Omental fat pad (tissue), 4 donors: ENCODE results near the gene KIAA2012. TPM values are rescaled to one million over a fixed set of nuclear protein-coding genes. Genes with fewer than 3 reads are reported as not detected.
A peak's percentile ranks its signal among the peaks of the same experiment; 100 is the strongest.

Source experiments
- ATAC-seq: fragments of 150-250 bp; one replicate; pipeline ENCODE4 v1.9.1; 2016; ENCODE audit warnings: mild to moderate bottlenecking, moderate library complexity; ENCODE audit not compliant: low FRiP score
- DNase-seq: peaks from one replicate; pipeline ENCODE4 v3.0.0-alpha.2; 2019; ENCODE audit warnings: low spot score
- CTCF ChIP-seq, 3 donors: fragments of 450-650 bp; IDR thresholded peaks; one replicate each; pipeline ENCODE4 v1.5.1; 2016 to 2017; ENCODE audit warnings: antibody characterized with exemption in 3 of 3, mild to moderate bottlenecking in 3 of 3, moderate library complexity in 2 of 3
- total RNA-seq, 4 donors: library from RNA; depleted of rRNA; stranded (reverse); fragments of >200 nt; gene quantifications; one replicate each; pipeline ENCODE4 v1.1.0, GENCODE V29; 2016

KIAA2012 gene
- total RNA-seq, 4 donors from 2014 or later = 0.06 to 0.09 TPM; not detected in 2

GRCh38 chr2:202044777-202045176 lies 28.3 kb upstream of the KIAA2012 start:
- no peak for DNase-seq

GRCh38 chr2:202046572-202046971 lies 26.5 kb upstream of the KIAA2012 start:
- ATAC-seq (no peak), DNase-seq (no peak)
- TF ChIP-seq CTCF (IDR thresholded peaks at IDR 0.05) = no peak

More at GRCh38 chr2:202044777-202045176, 28.3 kb upstream of the KIAA2012 start:
- no peak for ATAC-seq
- TF ChIP-seq CTCF (IDR thresholded peaks at IDR 0.05) = no peak

- no peak for TF ChIP-seq CTCF (IDR thresholded peaks at IDR 0.05)
- no peak for ATAC-seq
- DNase-seq = no peak
These were observed 23.8 kb upstream of the KIAA2012 start for GRCh38 chr2:202049092-202049728.

GRCh38 chr2:202049840-202050239 lies 23.2 kb upstream of the KIAA2012 start:
- DNase-seq = no peak
- no peak for ATAC-seq

GRCh38 chr2:202050652-202051051 lies 22.4 kb upstream of the KIAA2012 start:
- ATAC-seq (peak; percentile 50), DNase-seq (no peak)
- TF ChIP-seq CTCF (IDR thresholded peaks at IDR 0.05) = no peak

More at GRCh38 chr2:202049840-202050239, 23.2 kb upstream of the KIAA2012 start:
- TF ChIP-seq CTCF (IDR thresholded peaks at IDR 0.05) = no peak

- peak; percentile 74 for ATAC-seq
- no peak for TF ChIP-seq CTCF (IDR thresholded peaks at IDR 0.05)
- no peak for DNase-seq
These were observed 21.4 kb upstream of the KIAA2012 start for GRCh38 chr2:202051499-202052161.

- ATAC-seq (no peak), DNase-seq (no peak)
- no peak for TF ChIP-seq CTCF (IDR thresholded peaks at IDR 0.05)
These were observed 20.8 kb upstream of the KIAA2012 start for GRCh38 chr2:202052235-202052634.
